ENCODE results near the gene TPSG1.
"Not testable (repeated sequence)": the region's sequence is repeated elsewhere in the genome, so short reads cannot be mapped to it uniquely, and the experiment has no call there.

The TPSG1 gene

GRCh38 chr16:1255276-1256122 is 30.4 kb upstream of the TPSG1 start, which contains the start of gene TPSD1:
Gene TPSD1, plus strand, starts transcription at chr16:1256069. Its CDS starts 212 bp downstream, at chr16:1256281.
- H3K4me2 ChIP-seq (ENCODE audit: low read length); H3K9me3 ChIP-seq (replicated peaks; ENCODE audit: low read length); H3K36me3 ChIP-seq (ENCODE audit: insufficient read depth, low read length); H3K4me1 ChIP-seq (ENCODE audit: control insufficient read depth, insufficient read depth, low read length); H3K4me3 ChIP-seq (ENCODE audit: low read length); H3K9ac ChIP-seq (ENCODE audit: low read depth, low read length): not testable (repeated sequence)
- peaks cover 17% of the 10 kb centered on the region for H3K27me3 ChIP-seq (ENCODE audit: control insufficient read depth, insufficient read depth, low read length)

GRCh38 chr16:1254821-1255220 is 29.8 kb upstream of the TPSG1 start:
- H3K27me3 ChIP-seq (ENCODE audit: control insufficient read depth, insufficient read depth, low read length): peaks cover 10% of the 10 kb centered on the region
- not testable (repeated sequence) for H3K4me3 ChIP-seq (ENCODE audit: low read length); H3K4me2 ChIP-seq (ENCODE audit: low read length); H3K4me1 ChIP-seq (ENCODE audit: control insufficient read depth, insufficient read depth, low read length); H3K9ac ChIP-seq (ENCODE audit: low read depth, low read length); H3K36me3 ChIP-seq (ENCODE audit: insufficient read depth, low read length); H3K9me3 ChIP-seq (replicated peaks; ENCODE audit: low read length)

GRCh38 chr16:1253701-1254364 is 28.8 kb upstream of the TPSG1 start:
- not testable (repeated sequence) for H3K9ac ChIP-seq (ENCODE audit: low read depth, low read length); H3K27me3 ChIP-seq (ENCODE audit: control insufficient read depth, insufficient read depth, low read length); H3K4me3 ChIP-seq (ENCODE audit: low read length); H3K9me3 ChIP-seq (replicated peaks; ENCODE audit: low read length); H3K4me1 ChIP-seq (ENCODE audit: control insufficient read depth, insufficient read depth, low read length); H3K36me3 ChIP-seq (ENCODE audit: insufficient read depth, low read length); H3K4me2 ChIP-seq (ENCODE audit: low read length)

- not testable (repeated sequence) for H3K4me3 ChIP-seq (ENCODE audit: low read length); H3K9ac ChIP-seq (ENCODE audit: low read depth, low read length); H3K4me1 ChIP-seq (ENCODE audit: control insufficient read depth, insufficient read depth, low read length); H3K4me2 ChIP-seq (ENCODE audit: low read length); H3K36me3 ChIP-seq (ENCODE audit: insufficient read depth, low read length); H3K9me3 ChIP-seq (replicated peaks; ENCODE audit: low read length)
- peaks cover 20% of the 10 kb centered on the region for H3K27me3 ChIP-seq (ENCODE audit: control insufficient read depth, insufficient read depth, low read length)
These were observed 24.1 kb upstream of the TPSG1 start for GRCh38 chr16:1249031-1249755.

- H3K4me2 ChIP-seq (ENCODE audit: low read length); H3K36me3 ChIP-seq (ENCODE audit: insufficient read depth, low read length); H3K9ac ChIP-seq (ENCODE audit: low read depth, low read length); H3K4me1 ChIP-seq (ENCODE audit: control insufficient read depth, insufficient read depth, low read length); H3K9me3 ChIP-seq (replicated peaks; ENCODE audit: low read length); H3K4me3 ChIP-seq (ENCODE audit: low read length): not testable (repeated sequence)
- H3K27me3 ChIP-seq (ENCODE audit: control insufficient read depth, insufficient read depth, low read length): peaks cover 20% of the 10 kb centered on the region
These were observed 23.0 kb upstream of the TPSG1 start for GRCh38 chr16:1247903-1248537.

- Histone ChIP-seq H3K4me1 (ENCODE audit: control insufficient read depth, insufficient read depth, low read length) (no peaks in the 10 kb centered on the region), H3K9ac (ENCODE audit: low read depth, low read length) (no peak overlapping the region), H3K36me3 (ENCODE audit: insufficient read depth, low read length) (no peaks in the 10 kb centered on the region), H3K4me3 (ENCODE audit: low read length) (no peak overlapping the region), H3K9me3 (replicated peaks; ENCODE audit: low read length) (no peaks in the 10 kb centered on the region), H3K27me3 (ENCODE audit: control insufficient read depth, insufficient read depth, low read length) (peaks cover 20% of the 10 kb centered on the region), H3K4me2 (ENCODE audit: low read length) (no peak overlapping the region)
These were observed 20.5 kb upstream of the TPSG1 start for GRCh38 chr16:1245452-1246020.

GRCh38 chr16:1244881-1245280 is 19.8 kb upstream of the TPSG1 start:
- Histone ChIP-seq H3K9me3 (replicated peaks; ENCODE audit: low read length) (no peaks in the 10 kb centered on the region), H3K27me3 (ENCODE audit: control insufficient read depth, insufficient read depth, low read length) (peaks cover 20% of the 10 kb centered on the region), H3K4me3 (ENCODE audit: low read length) (no peak overlapping the region), H3K36me3 (ENCODE audit: insufficient read depth, low read length) (no peaks in the 10 kb centered on the region), H3K4me1 (ENCODE audit: control insufficient read depth, insufficient read depth, low read length) (no peaks in the 10 kb centered on the region), H3K9ac (ENCODE audit: low read depth, low read length) (no peak overlapping the region), H3K4me2 (ENCODE audit: low read length) (no peak overlapping the region)

- H3K4me2 ChIP-seq (ENCODE audit: low read length); H3K9me3 ChIP-seq (replicated peaks; ENCODE audit: low read length); H3K4me3 ChIP-seq (ENCODE audit: low read length); H3K36me3 ChIP-seq (ENCODE audit: insufficient read depth, low read length); H3K4me1 ChIP-seq (ENCODE audit: control insufficient read depth, insufficient read depth, low read length); H3K9ac ChIP-seq (ENCODE audit: low read depth, low read length): not testable (repeated sequence)
- peaks cover 20% of the 10 kb centered on the region for H3K27me3 ChIP-seq (ENCODE audit: control insufficient read depth, insufficient read depth, low read length)
These were observed 19.1 kb upstream of the TPSG1 start for GRCh38 chr16:1243907-1244850.

- H3K27me3 ChIP-seq (ENCODE audit: control insufficient read depth, insufficient read depth, low read length): peaks cover 20% of the 10 kb centered on the region
- not testable (repeated sequence) for H3K36me3 ChIP-seq (ENCODE audit: insufficient read depth, low read length); H3K9ac ChIP-seq (ENCODE audit: low read depth, low read length); H3K4me1 ChIP-seq (ENCODE audit: control insufficient read depth, insufficient read depth, low read length); H3K4me2 ChIP-seq (ENCODE audit: low read length); H3K9me3 ChIP-seq (replicated peaks; ENCODE audit: low read length); H3K4me3 ChIP-seq (ENCODE audit: low read length)
These were observed 18.3 kb upstream of the TPSG1 start for GRCh38 chr16:1243363-1243762.

GRCh38 chr16:1241081-1241480 is 16.0 kb upstream of the TPSG1 start:
- H3K27me3 ChIP-seq (ENCODE audit: control insufficient read depth, insufficient read depth, low read length); H3K9ac ChIP-seq (ENCODE audit: low read depth, low read length); H3K36me3 ChIP-seq (ENCODE audit: insufficient read depth, low read length): not testable (repeated sequence)

More at GRCh38 chr16:1241081-1241480, 16.0 kb upstream of the TPSG1 start:
- not testable (repeated sequence) for H3K9me3 ChIP-seq (replicated peaks; ENCODE audit: low read length); H3K4me2 ChIP-seq (ENCODE audit: low read length); H3K4me1 ChIP-seq (ENCODE audit: control insufficient read depth, insufficient read depth, low read length); H3K4me3 ChIP-seq (ENCODE audit: low read length)

Data from skeletal muscle satellite cell (primary cell).